Activated naive CD8-positive, alpha-beta T cell treated with anti-CD3 and anti-CD28 coated beads for 36 hours (primary cell): ENCODE results near the gene STXBP3. TPM values are rescaled to one million over a fixed set of nuclear protein-coding genes. Genes with fewer than 3 reads are reported as not detected.
"Not testable (repeated sequence)": the region's sequence is repeated elsewhere in the genome, so short reads cannot be mapped to it uniquely, and the experiment has no call there.

Experiments
- DNase-seq: peaks from one replicate; pipeline ENCODE4 v3.0.0; 2021
- H3K27ac Mint-ChIP-seq: one replicate; pipeline ENCODE4 v1.8.0; 2022; ENCODE audit warnings: mild to moderate bottlenecking, moderate library complexity, mixed read lengths
- H3K27me3 Mint-ChIP-seq: one replicate; pipeline ENCODE4 v1.8.0; 2022; ENCODE audit warnings: mild to moderate bottlenecking, mixed read lengths
- H3K36me3 Mint-ChIP-seq: one replicate; pipeline ENCODE4 v1.8.0; 2021; ENCODE audit warnings: mild to moderate bottlenecking, mixed read lengths
- H3K4me1 Mint-ChIP-seq: one replicate; pipeline ENCODE4 v1.8.0; 2021; ENCODE audit warnings: mixed read lengths
- H3K4me3 Mint-ChIP-seq: one replicate; pipeline ENCODE4 v1.8.0; 2022; ENCODE audit warnings: mild to moderate bottlenecking, moderate library complexity, mixed read lengths
- H3K9me3 Mint-ChIP-seq: one replicate; pipeline ENCODE4 v1.8.0; 2022; ENCODE audit warnings: mixed read lengths
- total RNA-seq, 2 experiments: library from RNA; stranded (reverse); gene quantifications; one replicate each; pipeline ENCODE4 v1.2.3, GENCODE V29; 2021

Gene STXBP3
- total RNA-seq, 2 experiments from 2014 or later = 31.8 to 34.0 TPM

DNA sequence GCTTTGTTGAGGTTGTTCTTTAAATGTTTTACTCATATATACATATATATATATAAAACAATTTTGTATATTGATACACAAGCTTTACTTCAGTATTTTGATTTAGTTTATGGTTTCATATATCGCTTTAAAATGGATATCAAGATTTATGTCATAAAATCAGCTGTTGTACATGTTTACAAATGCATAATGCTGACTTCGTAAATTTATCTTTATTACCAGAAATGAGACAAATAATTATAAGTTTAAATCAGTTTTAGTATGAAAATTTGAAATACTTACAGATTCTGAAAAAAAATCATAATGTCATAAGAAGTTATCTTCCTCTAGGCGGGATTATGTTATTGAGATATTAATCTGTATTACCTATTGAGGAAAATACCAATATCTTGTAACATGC is 6.9 kb downstream of the STXBP3 start:
- Mint-ChIP-seq H3K27ac (no peak overlapping the region), H3K4me3 (no peak overlapping the region), H3K4me1 (peaks cover 27% of the 10 kb centered on the region), H3K27me3 (no peaks in the 10 kb centered on the region), H3K9me3 (no peaks in the 10 kb centered on the region), H3K36me3 (peaks cover 10% of the 10 kb centered on the region)
- DNase-seq = no peak

DNA sequence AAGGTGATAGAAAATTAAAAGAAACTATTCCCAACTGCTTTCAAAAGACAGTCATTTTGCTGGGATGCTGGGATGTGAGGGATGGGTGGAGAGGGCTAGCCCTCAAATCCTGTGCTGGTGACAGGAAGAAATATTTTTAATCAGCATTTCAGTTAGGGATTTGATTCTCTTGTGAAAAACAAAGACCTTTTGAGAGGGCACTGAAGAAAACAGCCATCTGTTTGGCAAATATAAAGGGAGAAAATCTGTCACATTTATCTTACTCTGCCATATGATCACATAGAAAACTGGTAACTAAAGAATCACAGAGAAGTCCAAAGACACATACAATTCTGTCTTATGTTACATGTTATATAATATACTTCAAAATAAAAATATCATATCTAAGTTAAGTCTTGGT is 12.3 kb downstream of the STXBP3 start:
- Mint-ChIP-seq H3K4me1 (peaks cover 8% of the 10 kb centered on the region), H3K36me3 (no peaks in the 10 kb centered on the region), H3K27ac (no peak overlapping the region), H3K9me3 (no peaks in the 10 kb centered on the region), H3K4me3 (no peak overlapping the region), H3K27me3 (no peaks in the 10 kb centered on the region)
- no peak for DNase-seq

DNA sequence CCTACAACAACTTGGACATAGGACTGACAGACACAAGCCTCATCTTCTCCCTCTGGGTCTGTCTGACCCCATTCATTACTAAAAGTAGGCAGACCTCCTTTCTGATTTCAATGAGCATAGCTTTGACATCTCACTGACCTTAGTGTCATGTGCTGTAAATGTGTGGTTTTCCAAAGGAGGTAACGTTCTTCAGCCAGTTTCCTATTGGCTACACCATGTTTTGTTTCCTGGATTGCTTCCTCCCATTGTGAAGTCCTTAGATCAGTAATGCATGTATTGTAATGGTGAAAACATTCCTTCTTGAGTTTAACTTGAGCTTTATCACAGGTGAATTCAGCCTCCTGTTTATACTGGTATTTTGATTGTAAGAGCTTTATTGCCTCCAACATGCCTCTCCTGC is 20.6 kb downstream of the STXBP3 start:
- H3K4me3 Mint-ChIP-seq = no peak overlapping the region

DNA sequence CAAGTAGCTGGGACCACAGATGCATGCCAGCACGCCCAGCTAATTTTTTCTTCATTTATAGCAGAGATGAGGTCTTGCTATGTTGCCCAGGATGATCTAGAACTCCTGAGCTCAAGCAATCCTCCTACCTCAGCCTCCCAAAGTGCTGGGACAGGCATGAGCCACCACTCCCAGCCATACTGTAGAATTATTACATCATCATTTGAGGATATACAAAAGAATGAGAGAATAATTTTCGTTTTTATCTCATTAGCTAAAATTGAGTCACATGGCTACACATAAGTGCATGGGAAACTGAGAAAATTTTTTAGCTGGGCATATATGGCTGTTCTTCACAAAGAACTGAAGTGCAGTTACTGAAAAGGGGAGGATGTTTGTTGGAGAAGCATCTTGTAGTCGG is 21.2 kb downstream of the STXBP3 start:
- DNase-seq = no peak
- Mint-ChIP-seq H3K4me3 (no peak overlapping the region), H3K36me3 (peaks cover 11% of the 10 kb centered on the region), H3K9me3 (no peaks in the 10 kb centered on the region), H3K4me1 (peaks cover 2% of the 10 kb centered on the region), H3K27ac (no peak overlapping the region), H3K27me3 (no peaks in the 10 kb centered on the region)

More for the DNA sequence above, 20.6 kb downstream of the STXBP3 start:
- H3K9me3 Mint-ChIP-seq = no peaks in the 10 kb centered on the region
- no peak overlapping the region for H3K27ac Mint-ChIP-seq
- no peaks in the 10 kb centered on the region for H3K27me3 Mint-ChIP-seq
- peaks cover 11% of the 10 kb centered on the region for H3K36me3 Mint-ChIP-seq
- H3K4me1 Mint-ChIP-seq = peaks cover 2% of the 10 kb centered on the region
- DNase-seq = no peak

DNA sequence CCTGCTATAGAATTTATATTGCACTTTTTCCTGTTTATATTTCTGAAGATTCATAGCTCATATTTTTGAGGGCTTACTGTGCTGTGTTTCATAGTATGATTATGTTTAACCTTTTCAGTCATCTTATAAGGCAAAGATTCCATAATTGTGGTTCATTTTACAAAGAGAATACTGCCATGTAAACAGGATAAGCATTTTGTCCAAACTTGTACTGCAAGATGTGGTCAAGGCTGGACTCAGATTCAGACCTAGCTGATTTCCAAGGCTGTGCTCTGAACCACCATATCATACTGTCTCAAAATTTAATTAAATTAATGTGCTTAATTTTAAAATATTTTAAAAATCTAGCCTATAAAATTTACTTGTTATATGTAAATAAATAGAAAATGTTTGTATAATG is 31.4 kb downstream of the STXBP3 start:
- Mint-ChIP-seq H3K4me3 (no peak overlapping the region), H3K27ac (no peak overlapping the region), H3K27me3 (no peaks in the 10 kb centered on the region), H3K4me1 (no peaks in the 10 kb centered on the region), H3K9me3 (no peaks in the 10 kb centered on the region), H3K36me3 (peaks cover 28% of the 10 kb centered on the region)
- no peak for DNase-seq

DNA sequence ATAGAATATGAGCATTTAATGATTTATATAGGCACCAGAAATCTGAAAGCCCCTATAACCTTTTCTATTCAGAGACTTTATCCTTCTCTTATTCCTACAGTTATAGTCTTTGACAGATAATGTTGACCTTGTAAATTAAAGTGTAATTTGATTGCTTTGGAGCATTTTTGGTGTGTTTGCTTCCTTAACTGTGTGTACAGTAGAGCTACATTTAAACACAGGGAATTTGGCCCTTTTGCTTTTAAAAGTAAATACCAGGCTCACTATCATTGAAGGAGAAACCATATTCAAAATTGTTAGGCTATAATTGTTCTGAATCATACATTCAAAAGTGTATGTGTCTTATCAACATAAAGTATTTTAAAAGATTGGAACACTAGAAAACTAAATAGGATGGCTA is 33.0 kb downstream of the STXBP3 start:
- H3K36me3 Mint-ChIP-seq = peaks cover 36% of the 10 kb centered on the region
- peaks cover 8% of the 10 kb centered on the region for H3K9me3 Mint-ChIP-seq
- no peak for DNase-seq
- no peaks in the 10 kb centered on the region for H3K27me3 Mint-ChIP-seq
- no peak overlapping the region for H3K27ac Mint-ChIP-seq
- no peaks in the 10 kb centered on the region for H3K4me1 Mint-ChIP-seq
- no peak overlapping the region for H3K4me3 Mint-ChIP-seq

DNA sequence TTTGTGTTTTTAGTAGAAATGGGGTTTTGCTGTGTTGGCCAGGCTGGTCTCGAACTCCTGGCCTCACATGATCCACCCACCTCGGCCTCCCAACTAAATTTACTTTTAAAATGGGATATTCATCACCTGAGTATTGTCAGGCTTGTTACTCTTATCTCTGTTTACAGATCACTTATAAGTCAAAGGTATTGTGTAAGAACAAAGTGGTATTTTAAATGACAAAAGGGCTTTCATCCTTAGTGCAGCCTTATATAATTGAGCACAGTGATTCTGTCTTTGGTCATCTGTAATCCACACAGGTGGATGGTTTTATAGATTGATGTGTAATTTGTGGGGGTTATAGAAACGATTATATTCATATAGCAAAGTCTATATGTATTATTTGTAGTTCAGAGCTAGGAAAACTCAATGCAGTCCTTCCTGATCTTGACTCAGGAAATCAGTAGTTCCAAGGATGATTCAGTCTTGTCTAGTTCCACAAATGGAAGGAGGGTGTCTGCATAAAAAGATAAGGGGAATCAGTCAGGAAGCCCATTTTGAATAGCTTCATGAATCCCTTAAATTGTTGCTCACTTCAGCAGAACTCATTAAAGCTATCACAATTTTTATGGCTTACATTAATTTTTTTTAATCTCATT is 34.6 kb downstream of the STXBP3 start:
- Mint-ChIP-seq H3K27ac (no peak overlapping the region), H3K27me3 (no peaks in the 10 kb centered on the region), H3K36me3 (peaks cover 47% of the 10 kb centered on the region), H3K4me3 (no peak overlapping the region), H3K9me3 (peaks cover 23% of the 10 kb centered on the region), H3K4me1 (no peaks in the 10 kb centered on the region)
- no peak for DNase-seq

DNA sequence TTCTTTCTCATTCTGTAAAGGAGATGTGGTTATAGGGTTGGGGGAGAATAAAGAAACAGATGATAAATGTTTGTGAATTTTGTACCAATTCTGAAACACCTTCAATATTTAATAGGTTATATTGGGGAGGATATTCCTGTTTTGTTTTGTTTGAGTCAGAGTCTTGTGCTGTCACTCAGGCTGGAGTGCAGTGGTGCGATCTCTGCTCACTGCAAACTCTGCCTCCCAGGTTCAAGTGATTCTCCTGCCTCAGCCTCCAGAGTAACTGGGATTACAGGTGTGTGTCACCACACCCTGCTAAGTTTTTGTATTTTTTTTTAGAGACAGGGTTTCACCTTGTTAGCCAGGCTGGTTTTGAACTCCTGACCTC is 35.1 kb downstream of the STXBP3 start:
- H3K4me1 Mint-ChIP-seq, H3K4me3 Mint-ChIP-seq, DNase-seq, H3K27ac Mint-ChIP-seq, H3K27me3 Mint-ChIP-seq: not testable (repeated sequence)
- H3K9me3 Mint-ChIP-seq = peaks cover 24% of the 10 kb centered on the region
- H3K36me3 Mint-ChIP-seq = peaks cover 52% of the 10 kb centered on the region

DNA sequence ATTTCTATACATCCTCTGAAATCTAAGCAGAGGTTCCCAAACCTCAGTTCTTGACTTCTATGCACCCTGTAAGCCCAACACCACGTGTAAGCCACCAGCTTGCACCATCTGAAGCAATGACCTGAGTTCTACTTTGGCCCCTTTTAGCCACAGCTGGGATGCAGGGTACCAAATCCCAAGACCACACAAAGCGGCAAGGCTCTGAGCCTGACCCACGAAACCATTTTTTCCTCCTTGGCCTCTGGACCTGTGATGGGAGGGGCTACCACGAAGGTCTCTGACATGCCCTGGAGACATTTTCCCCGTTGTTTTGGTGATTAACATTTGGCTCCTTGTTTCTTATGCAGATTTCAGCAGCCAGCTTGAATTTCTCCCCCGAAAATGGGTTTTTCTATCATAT is 38.8 kb downstream of the STXBP3 start:
- Mint-ChIP-seq H3K4me1 (no peaks in the 10 kb centered on the region), H3K27me3 (no peaks in the 10 kb centered on the region), H3K9me3 (peaks cover 24% of the 10 kb centered on the region), H3K36me3 (peaks cover 71% of the 10 kb centered on the region), H3K27ac (no peak overlapping the region), H3K4me3 (no peak overlapping the region)
- DNase-seq = no peak

DNA sequence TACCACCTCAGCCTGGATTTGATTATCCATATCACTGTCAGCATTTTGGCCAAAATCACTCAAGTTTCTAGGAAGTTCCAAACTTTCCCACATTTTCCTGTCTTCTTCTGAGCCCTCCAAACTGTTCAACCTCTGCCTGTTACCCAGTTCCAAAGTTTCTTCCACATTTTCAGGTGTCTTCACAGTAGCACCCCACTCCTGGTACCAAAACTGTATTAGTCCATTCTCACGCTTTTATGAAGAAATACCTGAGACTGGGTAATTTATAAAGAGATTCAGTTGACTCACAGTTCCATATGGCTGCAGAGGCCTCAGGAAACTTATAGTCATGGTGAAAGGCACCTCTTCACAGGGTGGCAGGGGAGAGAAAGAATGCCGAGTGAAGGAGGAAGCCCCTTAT is 39.4 kb downstream of the STXBP3 start:
- H3K27ac Mint-ChIP-seq = no peak overlapping the region
- H3K36me3 Mint-ChIP-seq = peaks cover 74% of the 10 kb centered on the region
- DNase-seq = no peak
- peaks cover 26% of the 10 kb centered on the region for H3K9me3 Mint-ChIP-seq
- H3K27me3 Mint-ChIP-seq = no peaks in the 10 kb centered on the region
- no peaks in the 10 kb centered on the region for H3K4me1 Mint-ChIP-seq
- no peak overlapping the region for H3K4me3 Mint-ChIP-seq

DNA sequence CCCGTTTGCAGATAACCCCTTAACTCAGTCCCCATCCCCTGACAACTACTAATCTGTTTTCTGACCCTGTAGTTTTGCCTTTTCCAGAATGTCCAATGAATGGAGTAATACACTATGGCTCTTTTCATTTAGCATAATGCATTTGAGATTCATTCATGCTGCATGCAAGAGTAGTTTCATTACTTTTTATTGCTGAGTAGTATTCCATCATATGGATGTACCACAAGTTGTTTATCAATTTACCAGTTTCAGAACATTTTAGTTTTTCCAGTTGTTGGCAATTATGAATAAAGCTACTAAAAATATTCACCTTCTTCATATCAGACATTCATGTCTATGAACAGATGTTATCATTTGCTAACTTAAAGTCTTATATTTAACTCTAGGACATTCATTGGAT is 45.3 kb downstream of the STXBP3 start:
- Mint-ChIP-seq H3K27me3 (no peaks in the 10 kb centered on the region), H3K4me3 (no peak overlapping the region), H3K36me3 (peaks cover 49% of the 10 kb centered on the region), H3K4me1 (no peaks in the 10 kb centered on the region), H3K9me3 (peaks cover 17% of the 10 kb centered on the region), H3K27ac (no peak overlapping the region)
- DNase-seq = no peak

DNA sequence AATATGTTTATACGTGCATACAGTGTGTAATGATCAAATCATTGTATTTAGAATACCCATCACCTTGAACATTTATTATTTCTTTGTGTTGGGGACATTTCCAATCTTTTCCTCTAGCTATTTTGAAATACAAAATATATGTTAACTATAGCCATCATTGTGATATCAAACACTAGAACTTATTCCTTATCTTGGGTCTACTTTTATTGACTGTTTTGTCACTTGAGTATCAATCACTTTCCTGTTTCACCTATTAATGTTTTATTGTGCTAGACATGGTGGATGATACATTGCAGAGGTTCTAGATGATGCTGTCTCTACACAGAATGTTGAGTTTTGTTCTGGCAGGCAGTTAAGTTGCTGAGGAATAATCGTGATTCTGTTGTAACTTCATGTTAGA is 45.9 kb downstream of the STXBP3 start:
- peaks cover 17% of the 10 kb centered on the region for H3K9me3 Mint-ChIP-seq
- no peak overlapping the region for H3K27ac Mint-ChIP-seq
- no peak overlapping the region for H3K4me3 Mint-ChIP-seq
- peaks cover 44% of the 10 kb centered on the region for H3K36me3 Mint-ChIP-seq
- H3K4me1 Mint-ChIP-seq = no peaks in the 10 kb centered on the region
- DNase-seq = no peak
- H3K27me3 Mint-ChIP-seq = no peaks in the 10 kb centered on the region

DNA sequence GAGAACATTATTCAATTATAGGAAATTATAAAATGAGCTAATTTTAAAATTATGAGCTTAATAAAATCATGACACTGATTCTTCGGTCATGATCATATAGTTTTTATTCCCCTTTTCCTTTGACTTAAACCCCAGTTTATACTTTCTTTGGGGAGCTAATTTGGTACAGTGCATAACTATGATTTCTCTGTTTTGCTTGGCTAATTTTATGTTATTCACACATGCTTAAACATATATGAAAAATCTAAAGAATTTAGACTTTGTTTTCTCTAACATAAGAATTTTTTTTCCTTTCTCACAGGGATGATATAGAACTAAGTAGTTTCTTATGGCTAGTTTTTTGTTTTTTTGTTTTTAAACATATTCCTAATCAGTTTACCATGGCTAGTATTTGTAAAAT is 52.5 kb downstream of the STXBP3 start:
- Mint-ChIP-seq H3K36me3 (peaks cover 13% of the 10 kb centered on the region), H3K27me3 (no peaks in the 10 kb centered on the region), H3K4me3 (no peak overlapping the region), H3K4me1 (peaks cover 7% of the 10 kb centered on the region), H3K9me3 (no peaks in the 10 kb centered on the region), H3K27ac (no peak overlapping the region)
- DNase-seq = no peak

DNA sequence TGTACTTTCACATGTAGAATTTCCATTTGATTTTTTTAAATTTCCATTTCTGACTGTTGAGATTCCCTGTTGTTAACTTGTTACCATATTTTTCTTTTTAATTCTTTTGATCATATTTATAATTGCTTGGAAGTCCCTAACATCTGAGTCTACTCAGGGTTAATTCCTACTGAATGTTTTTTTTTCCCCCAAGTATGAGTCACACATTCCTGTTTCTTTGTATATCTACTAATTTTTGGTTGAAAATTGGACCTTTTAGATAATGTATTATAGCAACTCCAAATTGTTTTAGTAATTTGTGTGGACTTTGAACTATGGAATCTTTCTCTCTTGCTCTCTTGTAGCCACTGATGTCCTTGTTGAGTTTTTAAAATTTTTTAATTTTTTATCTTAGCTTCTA is 54.6 kb downstream of the STXBP3 start:
- no peaks in the 10 kb centered on the region for H3K9me3 Mint-ChIP-seq
- DNase-seq = no peak
- H3K27me3 Mint-ChIP-seq = no peaks in the 10 kb centered on the region
- H3K27ac Mint-ChIP-seq = no peak overlapping the region
- H3K4me3 Mint-ChIP-seq = no peak overlapping the region
- H3K36me3 Mint-ChIP-seq = peaks cover 13% of the 10 kb centered on the region
- peaks cover 7% of the 10 kb centered on the region for H3K4me1 Mint-ChIP-seq

DNA sequence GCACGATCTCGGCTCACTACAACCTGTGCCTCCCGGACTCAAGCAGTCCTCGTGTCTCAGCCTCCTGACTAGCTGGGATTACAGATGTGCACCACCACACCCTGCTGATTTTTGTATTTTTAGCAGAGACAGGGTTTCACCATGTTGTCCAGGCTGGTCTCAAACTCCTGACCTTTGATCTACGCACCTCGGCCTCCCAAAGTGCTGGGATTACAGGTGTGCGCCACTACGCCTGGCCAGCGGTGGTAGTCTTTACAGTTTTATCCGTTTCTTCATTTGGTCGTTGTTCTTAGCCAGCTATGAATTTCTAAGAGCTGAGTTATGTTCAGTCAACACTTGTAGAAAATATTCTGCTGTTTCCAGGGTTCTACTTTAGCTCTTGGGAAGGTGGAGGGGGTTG is 57.1 kb downstream of the STXBP3 start:
- no peaks in the 10 kb centered on the region for H3K9me3 Mint-ChIP-seq
- no peak overlapping the region for H3K4me3 Mint-ChIP-seq
- H3K36me3 Mint-ChIP-seq = peaks cover 15% of the 10 kb centered on the region
- no peaks in the 10 kb centered on the region for H3K27me3 Mint-ChIP-seq
- peaks cover 7% of the 10 kb centered on the region for H3K4me1 Mint-ChIP-seq
- no peak for DNase-seq
- no peak overlapping the region for H3K27ac Mint-ChIP-seq

DNA sequence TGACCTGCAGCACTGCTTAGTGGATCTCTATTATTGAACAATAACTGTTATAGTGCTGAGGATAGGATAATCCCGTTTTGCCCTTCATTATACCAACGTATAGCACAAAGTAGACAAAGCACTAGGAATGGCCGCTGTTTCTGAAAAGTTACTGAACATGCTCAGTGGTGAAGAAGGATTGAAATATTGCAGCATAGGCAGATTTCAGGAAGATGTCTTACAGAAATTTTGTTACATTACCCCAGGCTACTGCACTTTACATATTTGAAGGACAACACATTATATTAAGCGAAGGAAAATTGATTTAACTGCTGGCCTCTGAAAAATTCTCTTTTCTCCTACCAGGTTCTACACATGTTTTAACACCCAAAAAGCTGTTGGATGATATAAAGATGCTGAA is 62.0 kb downstream of the STXBP3 start:
- H3K9me3 Mint-ChIP-seq = no peaks in the 10 kb centered on the region
- DNase-seq = no peak
- H3K36me3 Mint-ChIP-seq = peaks cover 8% of the 10 kb centered on the region
- no peak overlapping the region for H3K27ac Mint-ChIP-seq
- no peaks in the 10 kb centered on the region for H3K4me1 Mint-ChIP-seq
- no peak overlapping the region for H3K4me3 Mint-ChIP-seq
- H3K27me3 Mint-ChIP-seq = no peaks in the 10 kb centered on the region

DNA sequence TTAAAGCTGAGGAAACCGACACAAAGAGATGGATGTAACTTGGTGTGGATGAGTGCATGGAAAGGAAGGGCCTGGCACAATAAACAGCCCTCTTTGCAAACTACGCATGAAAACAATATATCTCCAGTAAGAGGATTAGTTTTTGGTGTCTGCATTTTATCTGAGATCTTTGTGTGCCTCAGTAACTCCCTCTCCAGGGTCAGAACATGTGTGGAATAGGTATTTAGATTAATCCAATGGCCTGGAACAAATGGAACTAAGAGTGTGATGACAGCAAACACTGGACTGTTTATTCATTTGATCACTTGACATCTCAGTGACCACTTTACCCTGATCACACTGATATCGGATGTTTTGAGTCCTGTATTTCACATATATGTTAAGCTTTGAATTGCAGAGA is 65.1 kb downstream of the STXBP3 start:
- peaks cover 1% of the 10 kb centered on the region for H3K36me3 Mint-ChIP-seq
- H3K27ac Mint-ChIP-seq = no peak overlapping the region
- no peak overlapping the region for H3K4me3 Mint-ChIP-seq
- H3K4me1 Mint-ChIP-seq = no peaks in the 10 kb centered on the region
- no peak for DNase-seq
- H3K27me3 Mint-ChIP-seq = no peaks in the 10 kb centered on the region
- no peaks in the 10 kb centered on the region for H3K9me3 Mint-ChIP-seq
